Astrocyte (in vitro differentiated cells and primary cell): ENCODE results near the gene PDGFC. TPM values are rescaled to one million over a fixed set of nuclear protein-coding genes. Genes with fewer than 3 reads are reported as not detected.
"Not testable (repeated sequence)": the region's sequence is repeated elsewhere in the genome, so short reads cannot be mapped to it uniquely, and the experiment has no call there.

ENCODE experiments used
- DNase-seq: peaks from one replicate; pipeline ENCODE4 v3.0.0-alpha.2; 2010; ENCODE audit warnings: low read depth
- FAIRE-seq: peaks from 2 replicates; lab custom pipeline; 2011; peaks lifted over from hg19 to GRCh38; lab: Jason Lieb, UNC
- H2AFZ ChIP-seq: 2 replicates; pipeline ENCODE4 v1.6.0; 2012; ENCODE audit warnings: low read depth, low read length, inconsistent platforms
- H3K27ac ChIP-seq: 2 replicates; pipeline ENCODE4 v1.5.1; 2011; ENCODE audit warnings: low read depth, low read length, inconsistent platforms
- H3K27me3 ChIP-seq: 2 replicates; pipeline ENCODE4 v1.6.0; 2011; ENCODE audit warnings: low read length, inconsistent platforms; ENCODE audit not compliant: insufficient read depth
- H3K36me3 ChIP-seq: 2 replicates; pipeline ENCODE4 v1.5.1; 2011; ENCODE audit warnings: low read length, inconsistent platforms; ENCODE audit not compliant: insufficient read depth
- H3K4me1 ChIP-seq: 2 replicates; pipeline ENCODE4 v1.5.1; 2011; ENCODE audit warnings: low read length, inconsistent platforms; ENCODE audit not compliant: insufficient read depth
- H3K4me2 ChIP-seq: 2 replicates; pipeline ENCODE4 v1.6.0; 2012; ENCODE audit warnings: low read length, inconsistent platforms
- H3K4me3 ChIP-seq: 2 replicates; pipeline ENCODE4 v1.5.1; 2011; ENCODE audit warnings: low read depth, mild to moderate bottlenecking, low read length, inconsistent platforms; ENCODE audit not compliant: insufficient read depth
- H3K79me2 ChIP-seq: 2 replicates; pipeline ENCODE4 v1.6.0; 2012; ENCODE audit warnings: mild to moderate bottlenecking, low read length, inconsistent platforms; ENCODE audit not compliant: insufficient read depth
- H3K9ac ChIP-seq: 2 replicates; pipeline ENCODE4 v1.6.0; 2012; ENCODE audit warnings: mild to moderate bottlenecking, low read length, inconsistent platforms
- H3K9me3 ChIP-seq: 2 replicates; pipeline ENCODE4 v1.5.1; 2012; ENCODE audit warnings: low read depth, mild to moderate bottlenecking, low read length, inconsistent platforms; ENCODE audit not compliant: insufficient read depth
- H4K20me1 ChIP-seq: 2 replicates; pipeline ENCODE4 v1.6.0; 2012; ENCODE audit warnings: low read length, inconsistent platforms; ENCODE audit not compliant: insufficient read depth
- H3K27ac Mint-ChIP-seq: one replicate; pipeline ENCODE4 v1.8.0; 2021; ENCODE audit warnings: mild to moderate bottlenecking, mixed read lengths; ENCODE audit not compliant: unreplicated experiment
- H3K27me3 Mint-ChIP-seq: one replicate; pipeline ENCODE4 v1.8.0; 2021; ENCODE audit warnings: low read depth, mixed read lengths; ENCODE audit not compliant: unreplicated experiment
- H3K36me3 Mint-ChIP-seq: one replicate; pipeline ENCODE4 v1.8.0; 2021; ENCODE audit warnings: low read depth, mixed read lengths; ENCODE audit not compliant: unreplicated experiment
- H3K4me1 Mint-ChIP-seq: one replicate; pipeline ENCODE4 v1.8.0; 2021; ENCODE audit warnings: low read depth, mixed read lengths; ENCODE audit not compliant: unreplicated experiment
- H3K4me3 Mint-ChIP-seq: one replicate; pipeline ENCODE4 v1.8.0; 2021; ENCODE audit warnings: mild to moderate bottlenecking, moderate library complexity, mixed read lengths; ENCODE audit not compliant: unreplicated experiment
- H3K9me3 Mint-ChIP-seq: one replicate; pipeline ENCODE4 v1.8.0; 2021; ENCODE audit warnings: mild to moderate bottlenecking, mixed read lengths; ENCODE audit not compliant: unreplicated experiment
- CTCF ChIP-seq: IDR thresholded peaks from 2 replicates; pipeline ENCODE4 v1.5.1; 2011; ENCODE audit warnings: low read depth, mild to moderate bottlenecking, inconsistent platforms, low read length, moderate library complexity; ENCODE audit not compliant: insufficient read depth
- EZH2 ChIP-seq: IDR thresholded peaks from 2 replicates; pipeline ENCODE4 v1.6.1; 2012; ENCODE audit warnings: mild to moderate bottlenecking, low read length, inconsistent platforms; ENCODE audit not compliant: insufficient read depth
- total RNA-seq: library from RNA; stranded (reverse); gene quantifications from 2 replicates; pipeline ENCODE4 v1.2.1, GENCODE V29; 2021

The PDGFC gene
- total RNA-seq, 1 donor from 2014 or later, result 167 TPM

DNA sequence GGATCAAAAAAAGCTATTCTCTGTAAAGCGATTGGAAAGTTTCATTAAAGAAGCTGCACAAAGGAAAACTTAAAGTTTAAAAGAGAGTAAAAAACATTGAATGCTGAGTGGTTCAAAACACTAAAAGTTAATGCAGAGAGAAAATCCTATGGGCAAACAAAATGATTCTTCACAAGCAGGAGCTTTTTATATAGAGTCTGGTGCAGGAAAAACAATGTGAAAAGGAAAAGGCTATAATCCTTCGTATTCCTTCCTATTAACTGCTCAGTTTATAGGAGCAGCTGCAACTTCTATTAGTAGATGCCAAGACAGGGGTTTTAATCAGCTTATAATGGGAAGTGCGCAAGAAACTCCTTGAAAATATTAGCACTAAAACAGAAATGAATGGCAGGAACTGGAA is 100.7 kb downstream of the PDGFC start:
- no peak for FAIRE-seq

DNA sequence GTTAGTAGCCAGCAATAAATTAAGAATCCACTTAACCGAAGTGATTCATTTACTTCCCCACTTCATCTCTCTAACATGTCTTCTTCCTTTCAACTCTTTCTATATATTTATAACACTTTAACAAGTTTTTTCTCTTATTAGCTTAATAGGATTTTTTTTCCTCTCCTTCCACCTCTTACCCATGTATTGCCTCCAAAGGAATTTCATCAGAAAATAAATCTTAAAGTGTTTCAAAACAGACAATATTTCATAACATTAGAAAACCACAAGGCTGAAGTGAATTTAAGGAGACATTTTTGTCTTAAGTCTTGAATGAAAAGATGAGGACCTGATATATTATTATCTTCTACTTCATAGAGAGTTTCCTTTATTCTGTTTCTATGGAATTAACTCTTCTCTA is 101.5 kb downstream of the PDGFC start:
- Histone ChIP-seq H4K20me1 (peaks cover 54% of the 10 kb centered on the region), H3K4me1 (no peaks in the 10 kb centered on the region), H3K36me3 (no peaks in the 10 kb centered on the region), H2AFZ (no peak overlapping the region), H3K27ac (no peak overlapping the region), H3K4me2 (no peak overlapping the region), H3K4me3 (no peak overlapping the region), H3K9ac (no peak overlapping the region), H3K79me2 (peaks cover 100% of the 10 kb centered on the region), H3K27me3 (no peaks in the 10 kb centered on the region), H3K9me3 (no peaks in the 10 kb centered on the region)
- H3K27ac Mint-ChIP-seq, result no peak overlapping the region
- DNase-seq (no peak), FAIRE-seq (no peak)
- no peak overlapping the region for H3K4me3 Mint-ChIP-seq
- peaks cover 8% of the 10 kb centered on the region for H3K36me3 Mint-ChIP-seq
- TF ChIP-seq CTCF (no peak), EZH2 (no peak)
- H3K27me3 Mint-ChIP-seq, result no peaks in the 10 kb centered on the region
- H3K9me3 Mint-ChIP-seq, result no peaks in the 10 kb centered on the region
- H3K4me1 Mint-ChIP-seq, result peaks cover 13% of the 10 kb centered on the region

More for the DNA sequence above, 100.7 kb downstream of the PDGFC start:
- Histone ChIP-seq H3K4me3 (no peak overlapping the region), H3K9ac (no peak overlapping the region), H3K9me3 (no peaks in the 10 kb centered on the region), H3K36me3 (no peaks in the 10 kb centered on the region), H2AFZ (no peak overlapping the region), H4K20me1 (peaks cover 57% of the 10 kb centered on the region), H3K27me3 (no peaks in the 10 kb centered on the region), H3K4me1 (no peaks in the 10 kb centered on the region), H3K4me2 (no peak overlapping the region), H3K27ac (no peak overlapping the region), H3K79me2 (peaks cover 100% of the 10 kb centered on the region)
- no peak overlapping the region for H3K4me3 Mint-ChIP-seq
- peaks cover 4% of the 10 kb centered on the region for H3K36me3 Mint-ChIP-seq
- no peaks in the 10 kb centered on the region for H3K27me3 Mint-ChIP-seq
- no peak overlapping the region for H3K27ac Mint-ChIP-seq
- no peak for DNase-seq
- no peak for TF ChIP-seq CTCF
- no peak for TF ChIP-seq EZH2
- no peaks in the 10 kb centered on the region for H3K9me3 Mint-ChIP-seq
- peaks cover 16% of the 10 kb centered on the region for H3K4me1 Mint-ChIP-seq

- not testable (repeated sequence) for H3K27ac ChIP-seq, H3K27ac Mint-ChIP-seq, H3K4me1 ChIP-seq, H3K9ac ChIP-seq, FAIRE-seq, H3K9me3 ChIP-seq, H3K9me3 Mint-ChIP-seq, H3K36me3 ChIP-seq, H3K27me3 Mint-ChIP-seq, H3K4me3 ChIP-seq, H3K27me3 ChIP-seq, H3K4me2 ChIP-seq, H3K4me3 Mint-ChIP-seq, H3K36me3 Mint-ChIP-seq, DNase-seq, H2AFZ ChIP-seq
- Histone ChIP-seq H3K79me2 (peaks cover 99% of the 10 kb centered on the region), H4K20me1 (peaks cover 47% of the 10 kb centered on the region)
- peaks cover 16% of the 10 kb centered on the region for H3K4me1 Mint-ChIP-seq
Observed at GRCh38 chr4:156866088-156866487, 105.5 kb downstream of the PDGFC start.
